Measurements from ENCODE around the gene NPEPPS.

The NPEPPS gene

GRCh38 chr17:47633996-47634395 is 103.1 kb downstream of the NPEPPS start:
- no peak for DNase-seq

- DNase-seq, result no peak
Measured at GRCh38 chr17:47634870-47635269, 104.0 kb downstream of the NPEPPS start.

GRCh38 chr17:47635734-47636133 is 104.8 kb downstream of the NPEPPS start:
- no peak for DNase-seq

GRCh38 chr17:47636273-47637030 is 105.5 kb downstream of the NPEPPS start:
- DNase-seq, result no peak

- no peak for DNase-seq
Measured at GRCh38 chr17:47638903-47639302, 108.0 kb downstream of the NPEPPS start.

GRCh38 chr17:47640076-47640475 is 109.2 kb downstream of the NPEPPS start:
- no peak for DNase-seq

- no peak for DNase-seq
Measured at GRCh38 chr17:47641202-47641601, 110.3 kb downstream of the NPEPPS start.

- DNase-seq, result no peak
Measured at GRCh38 chr17:47643116-47643515, 112.2 kb downstream of the NPEPPS start.

- no peak for DNase-seq
Measured at GRCh38 chr17:47644324-47644723, 113.4 kb downstream of the NPEPPS start.

GRCh38 chr17:47649153-47649971 is 118.5 kb downstream of the NPEPPS start, which contains the start of gene KPNB1:
Gene KPNB1, plus strand, starts transcription at chr17:47649919. Its CDS starts 326 bp downstream, at chr17:47650245.
- peak; percentile 95 for DNase-seq

- no peak for DNase-seq
Measured at GRCh38 chr17:47649972-47650524, 119.1 kb downstream of the NPEPPS start.

GRCh38 chr17:47650525-47651522 is 119.9 kb downstream of the NPEPPS start:
- DNase-seq, result peak; percentile 92

GRCh38 chr17:47651704-47652103 is 120.8 kb downstream of the NPEPPS start:
- DNase-seq, result no peak

- DNase-seq, result no peak
Measured at GRCh38 chr17:47652570-47652969, 121.7 kb downstream of the NPEPPS start.

- DNase-seq, result no peak
Measured at GRCh38 chr17:47653442-47653841, 122.5 kb downstream of the NPEPPS start.

- DNase-seq, result no peak
Measured at GRCh38 chr17:47654991-47655390, 124.1 kb downstream of the NPEPPS start.

- no peak for DNase-seq
Measured at GRCh38 chr17:47660064-47660492, 129.2 kb downstream of the NPEPPS start.

- DNase-seq, result peak; percentile 43
Measured at GRCh38 chr17:47663912-47664623, 133.2 kb downstream of the NPEPPS start.

GRCh38 chr17:47664624-47664941 is 133.7 kb downstream of the NPEPPS start:
- DNase-seq, result no peak

- no peak for DNase-seq
Measured at GRCh38 chr17:47665655-47666054, 134.7 kb downstream of the NPEPPS start.

GRCh38 chr17:47669081-47669480 is 138.2 kb downstream of the NPEPPS start:
- no peak for DNase-seq

- DNase-seq, result no peak
Measured at GRCh38 chr17:47670064-47670463, 139.2 kb downstream of the NPEPPS start.

Data from stimulated activated CD4-positive, alpha-beta T cell treated with anti-CD3 and anti-CD28 coated beads, Interleukin-12 subunit alpha, Interleukin-12 subunit beta, amount 100 ng/mL, for 4 hours (primary cell).